ENCODE results near the gene NEXMIF.
"Not testable (repeated sequence)": the region's sequence is repeated elsewhere in the genome, so short reads cannot be mapped to it uniquely, and the experiment has no call there.

Gene NEXMIF

GRCh38 chrX:74925225-74926088, at the start of gene NEXMIF:
Gene NEXMIF, minus strand, starts transcription at chrX:74925452.
- peak; percentile 11 for DNase-seq (ENCODE audit: low read depth)

- not testable (repeated sequence) for DNase-seq (ENCODE audit: low read depth)
Observed at GRCh38 chrX:74961962-74962361, 36.7 kb upstream of the NEXMIF start.

- no peak for DNase-seq (ENCODE audit: low read depth)
Observed at GRCh38 chrX:74949717-74950116, 24.5 kb upstream of the NEXMIF start.

GRCh38 chrX:74940414-74940813, 15.2 kb upstream of the NEXMIF start:
- DNase-seq (ENCODE audit: low read depth): no peak

- DNase-seq (ENCODE audit: low read depth): no peak
Observed at GRCh38 chrX:74931214-74931613, 6.0 kb upstream of the NEXMIF start.

- peak; percentile 9 for DNase-seq (ENCODE audit: low read depth)
Observed at GRCh38 chrX:74924449-74925224, 615 bp downstream of the NEXMIF start.

GRCh38 chrX:74923942-74924448, 1.3 kb downstream of the NEXMIF start:
- DNase-seq (ENCODE audit: low read depth): no peak

- DNase-seq (ENCODE audit: low read depth): no peak
Observed at GRCh38 chrX:74922922-74923543, 2.2 kb downstream of the NEXMIF start.

GRCh38 chrX:74911494-74911893, 13.8 kb downstream of the NEXMIF start:
- DNase-seq (ENCODE audit: low read depth): no peak

- DNase-seq (ENCODE audit: low read depth): no peak
Observed at GRCh38 chrX:74906417-74906816, 18.8 kb downstream of the NEXMIF start.

- DNase-seq (ENCODE audit: low read depth): no peak
Observed at GRCh38 chrX:74902806-74903205, 22.4 kb downstream of the NEXMIF start.

- no peak for DNase-seq (ENCODE audit: low read depth)
Observed at GRCh38 chrX:74892561-74892960, 32.7 kb downstream of the NEXMIF start.

GRCh38 chrX:74890676-74891430, 34.4 kb downstream of the NEXMIF start:
- no peak for DNase-seq (ENCODE audit: low read depth)

GRCh38 chrX:74882383-74882782, 42.9 kb downstream of the NEXMIF start:
- not testable (repeated sequence) for DNase-seq (ENCODE audit: low read depth)

GRCh38 chrX:74865725-74866124, 59.5 kb downstream of the NEXMIF start:
- no peak for DNase-seq (ENCODE audit: low read depth)

- DNase-seq (ENCODE audit: low read depth): no peak
Observed at GRCh38 chrX:74853255-74853654, 72.0 kb downstream of the NEXMIF start.

GRCh38 chrX:74835566-74835965, 89.7 kb downstream of the NEXMIF start:
- DNase-seq (ENCODE audit: low read depth): no peak

- DNase-seq (ENCODE audit: low read depth): not testable (repeated sequence)
Observed at GRCh38 chrX:74819797-74820196, 105.5 kb downstream of the NEXMIF start.

GRCh38 chrX:74814681-74815080, 110.6 kb downstream of the NEXMIF start:
- DNase-seq (ENCODE audit: low read depth): no peak

- DNase-seq (ENCODE audit: low read depth): no peak
Observed at GRCh38 chrX:74804574-74804973, 120.7 kb downstream of the NEXMIF start.

GRCh38 chrX:74800062-74800461, 125.2 kb downstream of the NEXMIF start:
- no peak for DNase-seq (ENCODE audit: low read depth)

All from activated T-cell treated with anti-CD3 and anti-CD28 coated beads for 1 hour (primary cell).